Trophoblast cell (in vitro differentiated cells and primary cell): Measurements from ENCODE around the gene CBLC.
A peak's percentile ranks its signal among the peaks of the same experiment; 100 is the strongest.

Experiments used
- DNase-seq, 2 donors: peaks; one replicate each; pipeline ENCODE4 v3.0.0-alpha.2; 2016
- H2AFZ ChIP-seq: 2 replicates; pipeline ENCODE4 v1.6.1; 2013; ENCODE audit warnings: low read length, moderate library complexity, mild to moderate bottlenecking; ENCODE audit not compliant: insufficient read depth, poor library complexity
- H2AK5ac ChIP-seq: 2 replicates; pipeline ENCODE4 v1.6.1; 2013; ENCODE audit warnings: mild to moderate bottlenecking, low read length
- H2BK120ac ChIP-seq: 2 replicates; pipeline ENCODE4 v1.6.1; 2013; ENCODE audit warnings: low read length, mild to moderate bottlenecking, moderate library complexity; ENCODE audit not compliant: insufficient read depth, poor library complexity
- H2BK12ac ChIP-seq: 2 replicates; pipeline ENCODE4 v1.6.1; 2013; ENCODE audit warnings: mild to moderate bottlenecking, low read length, moderate library complexity
- H2BK5ac ChIP-seq: 2 replicates; pipeline ENCODE4 v1.6.1; 2013; ENCODE audit warnings: low read length, low read depth, moderate library complexity, mild to moderate bottlenecking; ENCODE audit not compliant: poor library complexity
- H3K14ac ChIP-seq: 2 replicates; pipeline ENCODE4 v1.6.1; 2013; ENCODE audit warnings: mild to moderate bottlenecking, low read length
- H3K18ac ChIP-seq: 2 replicates; pipeline ENCODE4 v1.6.1; 2013; ENCODE audit warnings: mild to moderate bottlenecking, low read length
- H3K23ac ChIP-seq: 2 replicates; pipeline ENCODE4 v1.6.1; 2013; ENCODE audit warnings: low read length
- H3K27ac ChIP-seq: 2 replicates; pipeline ENCODE4 v1.5.1; 2013; ENCODE audit warnings: low read depth, mild to moderate bottlenecking, inconsistent platforms, low read length, moderate library complexity
- H3K27me3 ChIP-seq: 2 replicates; pipeline ENCODE4 v1.6.1; 2013; ENCODE audit warnings: inconsistent platforms, mild to moderate bottlenecking, low read length, moderate library complexity; ENCODE audit not compliant: insufficient read depth
- H3K36me3 ChIP-seq, 2 experiments: 1 replicate in 1 of 2; 2 replicates in 1 of 2; pipeline ENCODE4 v1.6.1; 2013; ENCODE audit warnings: low read length in 2 of 2, mild to moderate bottlenecking in 2 of 2, moderate library complexity in 1 of 2; ENCODE audit not compliant: insufficient read depth in 2 of 2, control insufficient read depth in 1 of 2
- H3K4ac ChIP-seq: 2 replicates; pipeline ENCODE4 v1.6.1; 2013; ENCODE audit warnings: low read depth, mild to moderate bottlenecking, low read length, moderate library complexity
- H3K4me1 ChIP-seq, 2 experiments: 1 replicate in 1 of 2; 2 replicates in 1 of 2; pipeline ENCODE4 v1.6.1; 2013; ENCODE audit warnings: low read length in 2 of 2, mild to moderate bottlenecking in 2 of 2, moderate library complexity in 1 of 2; ENCODE audit not compliant: insufficient read depth in 2 of 2, control insufficient read depth in 1 of 2
- H3K4me2 ChIP-seq: 2 replicates; pipeline ENCODE4 v1.6.1; 2013; ENCODE audit warnings: inconsistent platforms, mild to moderate bottlenecking, low read length, moderate library complexity
- H3K4me3 ChIP-seq: 2 replicates; pipeline ENCODE4 v1.5.1; 2013; ENCODE audit warnings: mild to moderate bottlenecking, low read depth, low read length, inconsistent platforms
- H3K79me1 ChIP-seq: one replicate; pipeline ENCODE4 v1.6.1; 2013; ENCODE audit warnings: low read length
- H3K79me2 ChIP-seq: 2 replicates; pipeline ENCODE4 v1.6.1; 2013; ENCODE audit warnings: low read length, mild to moderate bottlenecking; ENCODE audit not compliant: control insufficient read depth, insufficient read depth, poor library complexity
- H3K9ac ChIP-seq: 2 replicates; pipeline ENCODE4 v1.6.1; 2013; ENCODE audit warnings: mild to moderate bottlenecking, low read length
- H3K9me3 ChIP-seq: 2 replicates; pipeline ENCODE4 v1.6.1; 2013; ENCODE audit warnings: low read depth, mild to moderate bottlenecking, control low read depth, inconsistent platforms, low read length; ENCODE audit not compliant: insufficient read depth
- H4K12ac ChIP-seq: 2 replicates; pipeline ENCODE4 v1.6.1; 2013; ENCODE audit warnings: low read depth, mild to moderate bottlenecking, low read length, moderate library complexity
- H4K8ac ChIP-seq: 2 replicates; pipeline ENCODE4 v1.6.1; 2013; ENCODE audit warnings: low read depth, mild to moderate bottlenecking, low read length, moderate library complexity
- H4K91ac ChIP-seq: one replicate; pipeline ENCODE4 v1.6.1; 2013; ENCODE audit warnings: low read depth, mild to moderate bottlenecking, low read length, moderate library complexity
- WGBS: extraction: QIAGEN DNeasy Blood & Tissue Kit; methylation state at CpG from one replicate; pipeline ENCODE4 v1.1.7; 2013; ENCODE audit warnings: missing lambda C conversion rate; ENCODE audit not compliant: insufficient read length, insufficient coverage; ENCODE audit errors: extremely low coverage; 5-methylcytosine and 5-hydroxymethylcytosine counted together

The CBLC gene

GRCh38 chr19:44765033-44765948 is 12.4 kb upstream of the CBLC start:
- no peak overlapping the region for H2BK5ac ChIP-seq
- H3K9me3 ChIP-seq: peaks cover 1% of the 10 kb centered on the region
- no peak overlapping the region for H4K12ac ChIP-seq
- no peak overlapping the region for H2BK12ac ChIP-seq
- no peak overlapping the region for H3K4me3 ChIP-seq
- no peaks in the 10 kb centered on the region for H3K36me3 ChIP-seq
- H3K27ac ChIP-seq: no peak overlapping the region
- no peaks in the 10 kb centered on the region for H3K4me1 ChIP-seq
- no peak overlapping the region for H2AK5ac ChIP-seq
- H3K27me3 ChIP-seq: no peaks in the 10 kb centered on the region
- no peak overlapping the region for H4K91ac ChIP-seq
- peak; percentile 98 to 99 for DNase-seq
- H3K79me1 ChIP-seq: no peaks in the 10 kb centered on the region
- no peak overlapping the region for H2AFZ ChIP-seq
- no peaks in the 10 kb centered on the region for H3K79me2 ChIP-seq
- H3K9ac ChIP-seq: no peak overlapping the region
- H2BK120ac ChIP-seq: no peak overlapping the region
- H3K18ac ChIP-seq: no peak overlapping the region
- H3K4ac ChIP-seq: no peak overlapping the region
- no CpG with 5 or more reads among the region's 22 CpGs for WGBS
- H3K14ac ChIP-seq: no peak overlapping the region
- no peak overlapping the region for H4K8ac ChIP-seq
- H3K4me2 ChIP-seq: no peak overlapping the region
- H3K23ac ChIP-seq: no peak overlapping the region

- no peaks in the 10 kb centered on the region for H3K36me3 ChIP-seq
- no peak overlapping the region for H3K4me3 ChIP-seq
- H2AK5ac ChIP-seq: no peak overlapping the region
- H3K79me1 ChIP-seq: no peaks in the 10 kb centered on the region
- no peaks in the 10 kb centered on the region for H3K79me2 ChIP-seq
- H3K18ac ChIP-seq: no peak overlapping the region
- H4K91ac ChIP-seq: no peak overlapping the region
- H3K9ac ChIP-seq: no peak overlapping the region
- H3K9me3 ChIP-seq: no peaks in the 10 kb centered on the region
- H3K4me2 ChIP-seq: no peak overlapping the region
- H4K12ac ChIP-seq: no peak overlapping the region
- no peak overlapping the region for H3K4ac ChIP-seq
- H2BK120ac ChIP-seq: no peak overlapping the region
- H3K14ac ChIP-seq: no peak overlapping the region
- H2BK12ac ChIP-seq: no peak overlapping the region
- no peak overlapping the region for H3K23ac ChIP-seq
- no peak for DNase-seq
- WGBS: no CpG with 5 or more reads among the region's 3 CpGs
- H4K8ac ChIP-seq: no peak overlapping the region
- no peaks in the 10 kb centered on the region for H3K4me1 ChIP-seq
- H3K27ac ChIP-seq: no peak overlapping the region
- no peak overlapping the region for H2BK5ac ChIP-seq
- H3K27me3 ChIP-seq: no peaks in the 10 kb centered on the region
- H2AFZ ChIP-seq: no peak overlapping the region
Measured at GRCh38 chr19:44765949-44766335, 11.7 kb upstream of the CBLC start.

- Histone ChIP-seq H4K8ac (no peak overlapping the region), H3K9me3 (no peaks in the 10 kb centered on the region), H3K4me2 (no peak overlapping the region), H3K79me2 (no peaks in the 10 kb centered on the region), H2AK5ac (no peak overlapping the region), H3K18ac (no peak overlapping the region), H4K12ac (no peak overlapping the region), H3K27ac (no peak overlapping the region), H2BK5ac (no peak overlapping the region), H3K27me3 (no peaks in the 10 kb centered on the region), H4K91ac (no peak overlapping the region), H3K4me3 (no peak overlapping the region), H3K14ac (no peak overlapping the region), H3K4ac (no peak overlapping the region), H3K9ac (no peak overlapping the region), H2BK12ac (no peak overlapping the region), H3K23ac (no peak overlapping the region), H3K4me1 (no peaks in the 10 kb centered on the region), H3K79me1 (no peaks in the 10 kb centered on the region), H2BK120ac (no peak overlapping the region), H2AFZ (no peak overlapping the region), H3K36me3 (no peaks in the 10 kb centered on the region)
- no CpG with 5 or more reads among the region's 11 CpGs for WGBS
- DNase-seq: no peak
Measured at GRCh38 chr19:44767295-44768180, 10.2 kb upstream of the CBLC start.

- Histone ChIP-seq H3K36me3 (no peaks in the 10 kb centered on the region), H3K27ac (no peak overlapping the region), H3K23ac (no peak overlapping the region), H2BK120ac (no peak overlapping the region), H4K91ac (no peak overlapping the region), H3K27me3 (no peaks in the 10 kb centered on the region), H3K4me2 (no peak overlapping the region), H3K9me3 (no peaks in the 10 kb centered on the region), H3K4me3 (no peak overlapping the region), H3K79me1 (no peaks in the 10 kb centered on the region), H4K12ac (no peak overlapping the region), H2AK5ac (no peak overlapping the region), H2BK5ac (no peak overlapping the region), H3K18ac (no peak overlapping the region), H3K4ac (no peak overlapping the region), H3K79me2 (no peaks in the 10 kb centered on the region), H2BK12ac (no peak overlapping the region), H4K8ac (no peak overlapping the region), H2AFZ (no peak overlapping the region), H3K14ac (no peak overlapping the region), H3K9ac (no peak overlapping the region), H3K4me1 (no peaks in the 10 kb centered on the region)
- DNase-seq: peak; percentile 96 to 99
- WGBS: no CpG with 5 or more reads among the region's 15 CpGs
Measured at GRCh38 chr19:44770550-44771257, 7.0 kb upstream of the CBLC start.
